H1 (cell line): Measurements from ENCODE around the gene ANKRD65. TPM values are rescaled to one million over a fixed set of nuclear protein-coding genes. Genes with fewer than 3 reads are reported as not detected.
A peak's percentile ranks its signal among the peaks of the same experiment; 100 is the strongest.

Experiments used
- CTCF ChIA-PET: fragments of 300-600 bp; sonication (Branson Sonifier 250); formaldehyde crosslinking; loops from one replicate; lab custom pipeline; 2021; ENCODE audit not compliant: partially characterized antibody; lab: Charles Lee
- POLR2A ChIA-PET: fragments of 300-600 bp; sonication (Branson Sonifier 250); formaldehyde crosslinking; loops from one replicate; lab custom pipeline; 2021; ENCODE audit warnings: inconsistent platforms; ENCODE audit not compliant: partially characterized antibody; lab: Charles Lee
- DNase-seq, 2 experiments: peaks; one replicate each; pipeline versions ENCODE4 v3.0.0 to v3.0.0-alpha.2; 2010 to 2022; ENCODE audit warnings: low spot score in 2 of 2, low read depth in 1 of 2, mixed read lengths in 1 of 2
- FAIRE-seq: peaks from 2 replicates; lab custom pipeline; 2011; peaks lifted over from hg19 to GRCh38; lab: Jason Lieb, UNC
- H2AFZ ChIP-seq: 2 replicates; pipeline ENCODE4 v1.8.1; 2012; ENCODE audit warnings: low read length, inconsistent platforms
- H2AK5ac ChIP-seq: 2 replicates; pipeline ENCODE4 v1.6.1; 2013; ENCODE audit warnings: low read depth, low read length
- H2BK120ac ChIP-seq: replicated peaks from 2 replicates; pipeline ENCODE3; 2013; ENCODE audit warnings: low read depth, low read length, inconsistent platforms
- H2BK12ac ChIP-seq: 2 replicates; pipeline ENCODE4 v1.6.1; 2013; ENCODE audit warnings: low read depth, low read length
- H2BK15ac ChIP-seq: 2 replicates; pipeline ENCODE4 v1.6.1; 2013; ENCODE audit warnings: low read length
- H2BK20ac ChIP-seq: 2 replicates; pipeline ENCODE4 v1.6.1; 2013; ENCODE audit warnings: low read length
- H2BK5ac ChIP-seq: 2 replicates; pipeline ENCODE4 v1.6.1; 2013; ENCODE audit warnings: low read depth, low read length
- H3K14ac ChIP-seq: 2 replicates; pipeline ENCODE4 v1.6.1; 2013; ENCODE audit warnings: inconsistent platforms; ENCODE audit not compliant: insufficient read length
- H3K18ac ChIP-seq: 2 replicates; pipeline ENCODE4 v1.6.1; 2013; ENCODE audit warnings: low read length; ENCODE audit errors: extremely low read depth
- H3K23ac ChIP-seq: 2 replicates; pipeline ENCODE4 v1.6.1; 2013; ENCODE audit warnings: inconsistent platforms; ENCODE audit not compliant: insufficient read length
- H3K23me2 ChIP-seq: 2 replicates; pipeline ENCODE4 v1.6.1; 2013; ENCODE audit warnings: low read depth, low read length
- H3K27ac ChIP-seq: 2 replicates; pipeline ENCODE4 v1.6.1; 2011; ENCODE audit warnings: low read depth, low read length, inconsistent platforms
- H3K27me3 ChIP-seq, 4 experiments: replicated peaks in 1 of 4; 1 replicate in 1 of 4; 2 replicates in 3 of 4; pipeline versions ENCODE4 v1.6.1 to v1.8.1; 2011 to 2013; ENCODE audit warnings: low read length in 3 of 4, mild to moderate bottlenecking in 3 of 4, inconsistent platforms in 2 of 4, mixed read lengths in 2 of 4, moderate library complexity in 1 of 4; ENCODE audit not compliant: control insufficient read depth in 3 of 4, insufficient read depth in 3 of 4; ENCODE audit errors: extremely low read depth in 1 of 4
- H3K36me3 ChIP-seq, 4 experiments: 2 replicates each; pipeline versions ENCODE4 v1.6.1 to v1.8.1; 2011 to 2013; ENCODE audit warnings: mild to moderate bottlenecking in 4 of 4, low read length in 3 of 4, moderate library complexity in 2 of 4, control low read depth in 1 of 4, inconsistent platforms in 1 of 4; ENCODE audit not compliant: insufficient read depth in 4 of 4, control insufficient read depth in 2 of 4
- H3K4ac ChIP-seq: replicated peaks from 2 replicates; pipeline ENCODE3; 2013; ENCODE audit warnings: low read length, low read depth, mixed read lengths, inconsistent platforms; ENCODE audit not compliant: insufficient read length
- H3K4me1 ChIP-seq, 4 experiments: replicated peaks in 1 of 4; 1 replicate in 1 of 4; 2 replicates in 3 of 4; pipeline versions ENCODE4 v1.6.1 to v1.8.1; 2011 to 2013; ENCODE audit warnings: low read length in 3 of 4, inconsistent platforms in 2 of 4, mixed read lengths in 1 of 4; ENCODE audit not compliant: insufficient read depth in 4 of 4, control insufficient read depth in 3 of 4
- H3K4me2 ChIP-seq, 2 experiments: 2 replicates each; pipeline versions ENCODE4 v1.6.1 to v1.8.1; 2011 to 2013; ENCODE audit warnings: low read depth in 2 of 2, low read length in 2 of 2, control low read depth in 1 of 2, inconsistent platforms in 1 of 2, mild to moderate bottlenecking in 1 of 2; ENCODE audit not compliant: insufficient read depth in 1 of 2
- H3K4me3 ChIP-seq, 4 experiments: fragments of 200-600, 300-600 bp in 1 of 4; sonication (generic), shearing (Covaris generic), sonication (Bioruptor Twin) in 1 of 4; 2 replicates each; pipeline versions ENCODE4 v1.5.1 to v1.8.1; 2011 to 2016; ENCODE audit warnings: low read length in 4 of 4, low read depth in 3 of 4, control low read depth in 2 of 4, inconsistent platforms in 2 of 4, mild to moderate bottlenecking in 2 of 4, mixed read lengths in 1 of 4, moderate library complexity in 1 of 4; ENCODE audit not compliant: insufficient read depth in 2 of 4; ENCODE audit errors: extremely low read depth in 1 of 4
- H3K56ac ChIP-seq: replicated peaks from 2 replicates; pipeline ENCODE3; 2013; ENCODE audit warnings: low read depth, mild to moderate bottlenecking, mixed read lengths, low read length, inconsistent platforms; ENCODE audit not compliant: insufficient read length
- H3K79me1 ChIP-seq: 2 replicates; pipeline ENCODE4 v1.6.1; 2013; ENCODE audit warnings: low read depth, low read length, control low read depth
- H3K79me2 ChIP-seq, 2 experiments: 2 replicates each; pipeline versions ENCODE4 v1.6.1 to v1.8.1; 2012 to 2013; ENCODE audit warnings: low read length in 2 of 2, mild to moderate bottlenecking in 2 of 2, inconsistent platforms in 1 of 2; ENCODE audit not compliant: insufficient read depth in 2 of 2, control insufficient read depth in 1 of 2
- H3K9ac ChIP-seq, 4 experiments: replicated peaks in 1 of 4; 1 replicate in 1 of 4; 2 replicates in 3 of 4; pipeline versions ENCODE4 v1.6.1 to v1.8.1; 2011 to 2013; ENCODE audit warnings: low read depth in 3 of 4, low read length in 3 of 4, control low read depth in 2 of 4, mild to moderate bottlenecking in 2 of 4, moderate library complexity in 2 of 4, inconsistent platforms in 1 of 4; ENCODE audit errors: extremely low read depth in 1 of 4
- H3K9me3 ChIP-seq, 2 experiments: 2 replicates each; pipeline versions ENCODE4 v1.6.1 to v1.8.1; 2012 to 2013; ENCODE audit warnings: mild to moderate bottlenecking in 2 of 2, moderate library complexity in 2 of 2, control low read depth in 1 of 2, inconsistent platforms in 1 of 2, low read depth in 1 of 2, low read length in 1 of 2, mixed read lengths in 1 of 2; ENCODE audit not compliant: insufficient read depth in 2 of 2
- H4K20me1 ChIP-seq, 2 experiments: replicated peaks in 1 of 2; 2 replicates each; pipeline versions ENCODE3 to v1.8.1; 2011 to 2013; ENCODE audit warnings: inconsistent platforms in 2 of 2, low read length in 2 of 2, mild to moderate bottlenecking in 1 of 2; ENCODE audit not compliant: insufficient read depth in 2 of 2, control insufficient read depth in 1 of 2
- H4K5ac ChIP-seq: 2 replicates; pipeline ENCODE4 v1.6.1; 2013; ENCODE audit warnings: low read length, low read depth, mixed read lengths, inconsistent platforms; ENCODE audit not compliant: insufficient read length
- H4K8ac ChIP-seq: 2 replicates; pipeline ENCODE4 v1.8.0; 2013; ENCODE audit warnings: mild to moderate bottlenecking, moderate library complexity, low read length, inconsistent platforms; ENCODE audit not compliant: insufficient read depth; ENCODE audit errors: extremely low read depth
- H4K91ac ChIP-seq: replicated peaks from 2 replicates; pipeline ENCODE3; 2013; ENCODE audit warnings: low read length, mixed read lengths, inconsistent platforms; ENCODE audit not compliant: insufficient read length
- CHD1 ChIP-seq: IDR thresholded peaks from 2 replicates; pipeline ENCODE4 v1.6.1; 2012; ENCODE audit warnings: low read depth, low read length, improper control_type of control experiment
- EP300 ChIP-seq, 2 experiments: IDR thresholded peaks; 1 replicate in 1 of 2; 2 replicates in 1 of 2; pipeline ENCODE4 v1.6.1; 2011 to 2012; ENCODE audit warnings: low read depth in 2 of 2, low read length in 2 of 2, mild to moderate bottlenecking in 2 of 2, borderline replicate concordance in 1 of 2, inconsistent platforms in 1 of 2, moderate library complexity in 1 of 2
- FOSL1 ChIP-seq: IDR thresholded peaks from 2 replicates; pipeline ENCODE4 v1.6.1; 2011; ENCODE audit warnings: mild to moderate bottlenecking, low read depth, low read length, moderate library complexity; ENCODE audit not compliant: insufficient read depth
- NANOG ChIP-seq: IDR thresholded peaks from 2 replicates; pipeline ENCODE4 v1.6.1; 2011; ENCODE audit warnings: low read length, low read depth, mild to moderate bottlenecking, inconsistent platforms; ENCODE audit not compliant: insufficient read depth, poor library complexity, severe bottlenecking
- RFX5 ChIP-seq: IDR thresholded peaks from 2 replicates; pipeline ENCODE4 v1.6.1; 2011; ENCODE audit warnings: low read depth, low read length, improper control_type of control experiment, borderline replicate concordance
- RXRA ChIP-seq: IDR thresholded peaks from 2 replicates; pipeline ENCODE4 v1.6.1; 2011; ENCODE audit warnings: low read depth, mild to moderate bottlenecking, low read length, moderate library complexity; ENCODE audit not compliant: insufficient read depth
- SAP30 ChIP-seq: fragments of 300-600 bp; sonication (generic); IDR thresholded peaks from 2 replicates; pipeline ENCODE4 v1.7.1; 2012; ENCODE audit warnings: low read length, moderate library complexity, mild to moderate bottlenecking, inconsistent platforms; ENCODE audit not compliant: insufficient read depth, insufficient replicate concordance
- SIX5 ChIP-seq: IDR thresholded peaks from 2 replicates; pipeline ENCODE4 v1.6.1; 2011; ENCODE audit warnings: mild to moderate bottlenecking, low read depth, low read length
- SP4 ChIP-seq: IDR thresholded peaks from 2 replicates; pipeline ENCODE4 v1.6.1; 2012; ENCODE audit warnings: low read length, inconsistent platforms
- TEAD4 ChIP-seq: IDR thresholded peaks from 2 replicates; pipeline ENCODE4 v1.6.1; 2012; ENCODE audit warnings: low read depth, low read length, inconsistent platforms, mixed read lengths
- WGBS, 2 experiments: shearing (Covaris generic) in 1 of 2; methylation state at CpG; one replicate each; pipeline versions ENCODE4 v1.1.6 to v1.1.7; 2013 to 2015; ENCODE audit warnings: low lambda C conversion rate in 2 of 2, mixed read lengths in 2 of 2, inconsistent platforms in 1 of 2, low coverage in 1 of 2, missing lambda C conversion rate in 1 of 2; ENCODE audit not compliant: insufficient replicate concordance in 2 of 2, insufficient coverage in 1 of 2, insufficient read length in 1 of 2; ENCODE audit errors: extremely low coverage in 1 of 2, missing lambda C conversion rate in 1 of 2; 5-methylcytosine and 5-hydroxymethylcytosine counted together
- polyA plus RNA-seq, 7 experiments: library from polyadenylated mRNA; depleted of rRNA in 3 of 7; stranded (reverse) in 5 of 7; unstranded in 2 of 7; fragments of >200 nt in 5 of 7; fragments of 200-250 nt in 2 of 7; gene quantifications; 1 replicate in 5 of 7; 2 replicates in 1 of 7; 4 replicates in 1 of 7; pipeline versions ENCODE4 v1.2.1 to v1.2.3, GENCODE V29; 2011 to 2013; ENCODE audit warnings: missing spikeins in 2 of 7, mixed read lengths in 2 of 7
- total RNA-seq: library from RNA; stranded (reverse); fragmentation: NEBNext Ultra II Directional; extraction: Animal tissue kit (Norgen Biotek cat#: 25700); gene quantifications from 2 replicates; pipeline ENCODE4 v1.2.1, GENCODE V29; 2021

The ANKRD65 gene
- total and polyA plus RNA-seq, 2 of the 8 experiments (the other 6 are each of a cell fraction or from before 2014, with no cell fraction given): 1.8 to 2.0 TPM

- Histone ChIP-seq H3K18ac (peak overlapping the region; percentile 19; the same call in 1 of the 2 replicates), H2BK5ac (peak overlapping the region; percentile 95; the same call in 1 of the 2 replicates), H2BK20ac (peak overlapping the region; percentile 72; the same call in 1 of the 2 replicates), H3K27me3 (peaks cover 0 to 3% (median 0%) of the 10 kb centered on the region in 4 experiments; a peak in 2 of 7 replicates), H2AK5ac (peak overlapping the region; percentile 93; the same call in 1 of the 2 replicates), H3K4me3 (no peak overlapping the region), H3K36me3 (no peaks in the 10 kb centered on the region; a peak in 1 of 8 replicates), H4K91ac (peak overlapping the region; percentile 94), H3K79me2 (peaks cover 0 to 8% of the 10 kb centered on the region in 2 experiments; a peak in 1 of 4 replicates), H2BK15ac (0 out of 2 replicates have a peak overlapping the region, but pooled peaks have one; percentile 88), H3K4me2 (peak overlapping the region in 1 of 2 experiments; percentile 54; a peak in 1 of 4 replicates), H3K27ac (no peak overlapping the region), H3K14ac (no peak overlapping the region), H2BK120ac (no peak overlapping the region), H3K4me1 (peaks cover 0 to 57% (median 42%) of the 10 kb centered on the region in 4 experiments; a peak in 6 of 7 replicates), H4K20me1 (peaks cover 4 to 6% of the 10 kb centered on the region in 2 experiments), H2AFZ (no peak overlapping the region), H4K5ac (no peak overlapping the region), H3K79me1 (no peaks in the 10 kb centered on the region), H3K4ac (no peak overlapping the region), H3K23ac (no peak overlapping the region), H3K9me3 (peaks cover 0 to 3% of the 10 kb centered on the region in 2 experiments; a peak in 1 of 4 replicates), H3K23me2 (peaks cover 18% of the 10 kb centered on the region; the same call in 1 of the 2 replicates), H4K8ac (no peak overlapping the region; the same call in 1 of the 2 replicates), H3K56ac (no peak overlapping the region), H2BK12ac (peak overlapping the region; percentile 97; the same call in 1 of the 2 replicates), H3K9ac (no peak overlapping the region)
- DNase-seq (no peak), FAIRE-seq (no peak)
- ChIA-PET CTCF (interaction anchor here (0.5 to 4.4 kb wide), 8 partner anchors 8 to 118 kb away, joined by 3 to 36 read pairs (median 4); no protein-coding TSS in a partner anchor), POLR2A (interaction anchor here (1.3 to 22.9 kb wide), 6 partner anchors 9 to 32 kb away, joined by 3 to 515 read pairs (median 14); partner anchors contain the start of genes ANKRD65, ATAD3C, CCNL2 and MRPL20)
- WGBS, 2 experiments: 86% methylated on average over 26 of the region's 28 CpGs; no CpG with 5 or more reads in 1 of the 2 experiments
- TF ChIP-seq EP300 (IDR thresholded peaks at IDR 0.05; ENCODE audit: borderline replicate concordance in 1 of 2, low read depth in 2 of 2, low read length in 2 of 2) (no peak), TEAD4 (no peak), CHD1 (no peak), RFX5 (no peak), SP4 (no peak), SIX5 (no peak), SAP30 (no peak), FOSL1 (no peak), NANOG (no peak), RXRA (no peak)
Observed at GRCh38 chr1:1432274-1432950, 11.3 kb upstream of the ANKRD65 start.
